Lower leg skin (tissue), 3 donors: Measurements from ENCODE around the gene OR3A2.
"Not testable (repeated sequence)": the region's sequence is repeated elsewhere in the genome, so short reads cannot be mapped to it uniquely, and the experiment has no call there.

Experiments used
- CTCF ChIP-seq, 3 donors: fragments of 450-650 bp; IDR thresholded peaks; one replicate each; pipeline ENCODE4 v1.5.1; 2016; ENCODE audit warnings: antibody characterized with exemption in 3 of 3, mild to moderate bottlenecking in 3 of 3, moderate library complexity in 2 of 3
- POLR2A ChIP-seq, 2 donors: fragments of 450-650 bp; IDR thresholded peaks; one replicate each; pipeline ENCODE4 v1.6.1; 2016 to 2017; ENCODE audit warnings: antibody characterized with exemption in 2 of 2, mild to moderate bottlenecking in 1 of 2, moderate library complexity in 1 of 2

- TF ChIP-seq POLR2A, CTCF (IDR thresholded peaks at IDR 0.05): not testable (repeated sequence)
Observed at GRCh38 chr17:3241044-3241443, 145.1 kb downstream of the OR3A2 start.
